Brain microvascular endothelial cell (primary cell): ENCODE results near the gene CLSTN2.

Source experiments
- DNase-seq: peaks from one replicate; pipeline ENCODE4 v3.0.0-alpha.2; 2020
- H3K27ac ChIP-seq: fragments of 250-450 bp; sonication (Bioruptor Pico); 2 replicates; pipeline ENCODE4 v1.5.1; 2020; ENCODE audit warnings: mild to moderate bottlenecking, moderate library complexity
- H3K27me3 ChIP-seq: fragments of 250-450 bp; sonication (Bioruptor Pico); replicated peaks from 2 replicates; pipeline ENCODE4 v1.5.1; 2020; ENCODE audit warnings: mild to moderate bottlenecking
- H3K36me3 ChIP-seq: fragments of 250-450 bp; sonication (Bioruptor Pico); replicated peaks from 2 replicates; pipeline ENCODE4 v1.5.1; 2020; ENCODE audit warnings: mild to moderate bottlenecking
- H3K4me3 ChIP-seq: 2 replicates; pipeline ENCODE4 v1.5.1; 2011; ENCODE audit warnings: low read depth, mild to moderate bottlenecking, control low read depth, low read length, moderate library complexity
- in situ Hi-C: cut with HindIII; loops from 2 replicates; pipeline ENCODE4 v1.10.0; 2017; ENCODE audit warnings: low sequenced_read_pairs, low pct_ligation_motif_present
- TF ChIP-seq, protein P1 (sequence below): IDR thresholded peaks from 2 replicates; pipeline ENCODE4 v1.5.1; 2011; ENCODE audit warnings: low read depth, mild to moderate bottlenecking, moderate library complexity, low read length, control low read depth, inconsistent platforms; ENCODE audit errors: missing control alignments

CLSTN2 gene

DNA sequence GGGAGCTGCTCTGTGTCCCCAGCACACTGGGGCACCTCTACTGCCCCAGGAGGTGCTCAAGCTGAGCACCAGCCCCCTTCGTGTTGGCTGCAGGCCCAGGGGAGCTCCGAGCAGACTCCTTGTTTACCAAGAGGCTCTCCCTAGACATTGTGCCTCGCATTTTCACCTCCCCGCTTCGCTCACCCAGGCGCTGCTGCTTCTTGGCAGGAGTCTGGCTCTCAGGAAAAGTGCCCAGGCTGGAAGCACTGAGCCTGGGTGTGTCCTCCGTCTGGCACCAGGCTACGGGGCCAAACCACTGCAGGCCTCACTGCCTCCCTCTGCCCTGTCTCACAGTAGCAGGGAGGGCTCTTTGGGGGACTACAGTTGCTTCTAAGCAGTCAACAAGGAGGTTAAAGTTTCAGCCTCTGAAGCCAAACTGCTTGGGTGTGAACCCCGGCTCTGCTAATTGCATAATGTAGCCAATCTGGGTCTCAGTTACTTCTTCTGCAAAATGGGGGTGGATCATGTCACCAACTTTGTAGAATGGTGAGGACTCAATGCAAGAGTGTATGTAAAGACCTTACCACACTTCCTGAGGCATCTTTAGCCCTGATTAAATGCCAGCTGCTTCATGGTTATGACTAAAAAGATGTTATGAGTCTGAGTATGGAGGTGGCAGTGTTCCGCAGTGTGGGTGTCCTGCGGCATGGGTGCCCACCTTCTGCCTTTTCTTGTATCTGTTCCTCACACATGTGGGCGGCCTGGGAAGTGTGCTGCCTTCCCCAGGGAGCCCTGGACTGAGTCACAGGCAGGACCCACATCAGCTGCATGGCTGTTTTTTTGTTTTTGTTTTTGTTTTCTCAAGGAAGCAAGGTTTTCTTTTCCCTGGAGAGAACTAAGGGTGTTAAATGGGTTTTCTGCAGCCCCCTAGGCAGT, 88.9 kb downstream of the CLSTN2 start:
- in situ Hi-C loops, result no loop called here
- TF ChIP-seq, protein P1, sequence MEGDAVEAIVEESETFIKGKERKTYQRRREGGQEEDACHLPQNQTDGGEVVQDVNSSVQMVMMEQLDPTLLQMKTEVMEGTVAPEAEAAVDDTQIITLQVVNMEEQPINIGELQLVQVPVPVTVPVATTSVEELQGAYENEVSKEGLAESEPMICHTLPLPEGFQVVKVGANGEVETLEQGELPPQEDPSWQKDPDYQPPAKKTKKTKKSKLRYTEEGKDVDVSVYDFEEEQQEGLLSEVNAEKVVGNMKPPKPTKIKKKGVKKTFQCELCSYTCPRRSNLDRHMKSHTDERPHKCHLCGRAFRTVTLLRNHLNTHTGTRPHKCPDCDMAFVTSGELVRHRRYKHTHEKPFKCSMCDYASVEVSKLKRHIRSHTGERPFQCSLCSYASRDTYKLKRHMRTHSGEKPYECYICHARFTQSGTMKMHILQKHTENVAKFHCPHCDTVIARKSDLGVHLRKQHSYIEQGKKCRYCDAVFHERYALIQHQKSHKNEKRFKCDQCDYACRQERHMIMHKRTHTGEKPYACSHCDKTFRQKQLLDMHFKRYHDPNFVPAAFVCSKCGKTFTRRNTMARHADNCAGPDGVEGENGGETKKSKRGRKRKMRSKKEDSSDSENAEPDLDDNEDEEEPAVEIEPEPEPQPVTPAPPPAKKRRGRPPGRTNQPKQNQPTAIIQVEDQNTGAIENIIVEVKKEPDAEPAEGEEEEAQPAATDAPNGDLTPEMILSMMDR, result no peak
- no peak overlapping the region for H3K4me3 ChIP-seq
- no peak for DNase-seq
- H3K36me3 ChIP-seq, result no peaks in the 10 kb centered on the region
- H3K27me3 ChIP-seq, result no peaks in the 10 kb centered on the region
- no peak overlapping the region for H3K27ac ChIP-seq

DNA sequence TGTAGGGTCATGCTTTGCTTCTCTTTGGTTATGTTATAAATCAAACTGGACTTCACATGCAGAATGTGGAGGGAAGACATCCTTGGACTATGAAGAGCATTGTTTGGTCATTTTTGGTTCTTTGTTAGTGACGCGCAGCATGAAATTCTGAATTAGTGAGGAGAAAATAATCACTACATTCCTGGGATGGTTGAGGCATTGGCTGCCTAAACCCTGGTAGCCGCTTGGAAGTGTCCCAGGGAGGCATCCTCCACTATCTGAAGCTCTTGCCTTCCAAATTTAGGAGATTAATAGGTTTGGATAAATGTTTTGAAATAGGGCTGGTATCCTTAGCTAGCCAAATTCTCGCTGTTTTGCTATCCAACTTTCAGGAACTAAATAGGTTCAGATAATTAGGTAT, 96.2 kb downstream of the CLSTN2 start:
- TF ChIP-seq, protein P1, result no peak
- H3K27me3 ChIP-seq, result no peaks in the 10 kb centered on the region
- H3K4me3 ChIP-seq, result no peak overlapping the region
- H3K27ac ChIP-seq, result no peak overlapping the region
- in situ Hi-C loops, result no loop called here
- H3K36me3 ChIP-seq, result no peaks in the 10 kb centered on the region
- DNase-seq, result no peak

DNA sequence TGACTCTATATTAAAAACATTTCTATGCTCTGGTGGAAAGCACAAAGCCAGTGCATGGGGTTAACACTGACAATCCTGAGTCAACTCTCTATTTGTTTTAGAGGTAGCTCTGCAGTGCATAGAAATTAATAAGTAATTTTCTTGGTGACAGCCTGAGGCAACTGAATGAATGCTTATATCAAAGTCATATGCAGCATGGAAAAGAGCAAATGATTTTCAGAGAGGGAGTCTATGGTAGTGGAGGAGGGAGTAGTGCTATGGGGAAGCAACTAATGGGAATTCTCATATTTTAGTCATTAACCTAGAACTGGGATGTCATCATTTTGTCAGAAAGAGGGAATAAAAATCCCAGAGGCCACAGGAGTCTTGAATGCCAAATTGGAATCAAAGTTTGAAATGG, 99.1 kb downstream of the CLSTN2 start:
- DNase-seq, result no peak
- in situ Hi-C loops, result no loop called here
- Histone ChIP-seq H3K27ac (no peak overlapping the region), H3K36me3 (no peaks in the 10 kb centered on the region), H3K4me3 (no peak overlapping the region), H3K27me3 (no peaks in the 10 kb centered on the region)
- TF ChIP-seq, protein P1, result no peak

GRCh38 chr3:140035871-140036270, 100.9 kb downstream of the CLSTN2 start:
- no peak overlapping the region for H3K27ac ChIP-seq
- H3K27me3 ChIP-seq, result no peaks in the 10 kb centered on the region
- H3K4me3 ChIP-seq, result no peak overlapping the region
- no peaks in the 10 kb centered on the region for H3K36me3 ChIP-seq
- TF ChIP-seq, protein P1, result no peak
- in situ Hi-C loops, result no loop called here
- no peak for DNase-seq

DNA sequence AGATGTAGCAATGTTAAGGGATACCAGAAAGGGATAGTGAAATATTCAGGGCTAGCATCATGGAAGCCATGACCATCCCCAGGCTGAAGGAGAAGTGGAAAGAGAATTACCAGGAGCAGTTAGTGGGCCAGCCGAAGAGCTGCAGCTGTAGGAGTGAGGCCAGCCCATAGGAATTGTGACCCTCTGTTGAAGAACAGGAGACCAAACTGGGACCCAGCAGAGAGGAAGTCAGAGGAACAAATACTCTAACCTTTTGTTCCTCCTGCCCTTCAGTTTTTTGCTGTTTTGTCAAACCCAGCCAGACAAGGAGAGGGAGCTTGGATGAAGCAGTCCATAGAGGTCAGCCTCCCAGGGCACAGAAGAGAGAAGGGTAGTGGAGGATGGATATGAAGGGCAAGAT, 115.4 kb downstream of the CLSTN2 start:
- in situ Hi-C loops, result no loop called here
- Histone ChIP-seq H3K4me3 (no peak overlapping the region), H3K27me3 (no peaks in the 10 kb centered on the region), H3K36me3 (no peaks in the 10 kb centered on the region), H3K27ac (no peak overlapping the region)
- TF ChIP-seq, protein P1, result no peak
- no peak for DNase-seq
